H1 (cell line): Measurements from ENCODE around the gene YBX2. TPM values are rescaled to one million over a fixed set of nuclear protein-coding genes. Genes with fewer than 3 reads are reported as not detected.

Experiments used
- CHD2 ChIP-seq: IDR thresholded peaks from 2 replicates; pipeline ENCODE4 v1.6.1; 2012; ENCODE audit warnings: low read length, improper control_type of control experiment
- CHD7 ChIP-seq: fragments of 300-600 bp; sonication (generic); IDR thresholded peaks from 2 replicates; pipeline ENCODE4 v1.7.1; 2012; ENCODE audit warnings: low read length, moderate library complexity, mild to moderate bottlenecking, inconsistent platforms; ENCODE audit not compliant: insufficient replicate concordance
- PHF8 ChIP-seq: fragments of 200-600 bp; sonication (generic); conservative IDR thresholded peaks from 2 replicates; pipeline ENCODE4 v1.7.1; 2012; ENCODE audit warnings: low read depth, mild to moderate bottlenecking, inconsistent platforms, low read length, moderate library complexity
- SUZ12 ChIP-seq: fragments of 200-600 bp; sonication (generic); IDR thresholded peaks from 2 replicates; pipeline ENCODE4 v1.6.1; 2012; ENCODE audit warnings: mild to moderate bottlenecking, inconsistent platforms, low read length, moderate library complexity, mixed read lengths
- TAF7 ChIP-seq: optimal IDR thresholded peaks from 2 replicates; pipeline ENCODE3; 2011; ENCODE audit warnings: low read depth, mild to moderate bottlenecking, inconsistent platforms, low read length, moderate library complexity, borderline replicate concordance
- YY1 ChIP-seq: IDR thresholded peaks from 2 replicates; pipeline ENCODE4 v1.6.1; 2011; ENCODE audit warnings: low read depth, mild to moderate bottlenecking, low read length
- polyA plus RNA-seq, 7 experiments: library from polyadenylated mRNA; depleted of rRNA in 3 of 7; stranded (reverse) in 5 of 7; unstranded in 2 of 7; fragments of >200 nt in 5 of 7; fragments of 200-250 nt in 2 of 7; gene quantifications; 1 replicate in 5 of 7; 2 replicates in 1 of 7; 4 replicates in 1 of 7; pipeline versions ENCODE4 v1.2.1 to v1.2.3, GENCODE V29; 2011 to 2013; ENCODE audit warnings: missing spikeins in 2 of 7, mixed read lengths in 2 of 7
- total RNA-seq: library from RNA; stranded (reverse); fragmentation: NEBNext Ultra II Directional; extraction: Animal tissue kit (Norgen Biotek cat#: 25700); gene quantifications from 2 replicates; pipeline ENCODE4 v1.2.1, GENCODE V29; 2021

The YBX2 gene
- total and polyA plus RNA-seq, 2 of the 8 experiments (the other 6 are each of a cell fraction or from before 2014, with no cell fraction given): 19.2 to 30.5 TPM

GRCh38 chr17:7249830-7250229 lies 44.6 kb downstream of the YBX2 start (continued):
- TF ChIP-seq CHD7: no peak
- no peak for TF ChIP-seq YY1
- no peak for TF ChIP-seq SUZ12
- TF ChIP-seq CHD2: no peak
- TF ChIP-seq TAF7: no peak
- TF ChIP-seq PHF8: no peak
